Measurements from ENCODE around the gene NPL. TPM values are rescaled to one million over a fixed set of nuclear protein-coding genes. Genes with fewer than 3 reads are reported as not detected.

NPL gene
- total RNA-seq, 1 donor from 2014 or later = 4.8 TPM

- no peak for TF ChIP-seq CTCF (IDR thresholded peaks at IDR 0.05; ENCODE audit: unreplicated experiment)
- DNase-seq (ENCODE audit: low spot score) = no peak
- Mint-ChIP-seq H3K4me3 (ENCODE audit: unreplicated experiment) (peak overlapping the region; percentile 100), H3K9me3 (ENCODE audit: unreplicated experiment) (no peaks in the 10 kb centered on the region), H3K27ac (ENCODE audit: unreplicated experiment) (no peak overlapping the region), H3K27me3 (ENCODE audit: unreplicated experiment) (peaks cover 12% of the 10 kb centered on the region), H3K4me1 (ENCODE audit: unreplicated experiment) (peaks cover 29% of the 10 kb centered on the region), H3K36me3 (ENCODE audit: low read depth, unreplicated experiment) (peaks cover 15% of the 10 kb centered on the region)
Observed at GRCh38 chr1:182841368-182841988, 51.9 kb downstream of the NPL start.

- Mint-ChIP-seq H3K9me3 (ENCODE audit: unreplicated experiment) (no peaks in the 10 kb centered on the region), H3K27me3 (ENCODE audit: unreplicated experiment) (peaks cover 12% of the 10 kb centered on the region), H3K36me3 (ENCODE audit: low read depth, unreplicated experiment) (peaks cover 22% of the 10 kb centered on the region), H3K4me1 (ENCODE audit: unreplicated experiment) (peaks cover 37% of the 10 kb centered on the region), H3K4me3 (ENCODE audit: unreplicated experiment) (peak overlapping the region; percentile 73), H3K27ac (ENCODE audit: unreplicated experiment) (no peak overlapping the region)
- TF ChIP-seq CTCF (IDR thresholded peaks at IDR 0.05; ENCODE audit: unreplicated experiment) = no peak
- DNase-seq (ENCODE audit: low spot score) = no peak
Observed at GRCh38 chr1:182842265-182842664, 52.7 kb downstream of the NPL start.

- TF ChIP-seq CTCF (IDR thresholded peaks at IDR 0.05; ENCODE audit: unreplicated experiment) = no peak
- no peak for DNase-seq (ENCODE audit: low spot score)
- H3K9me3 Mint-ChIP-seq (ENCODE audit: unreplicated experiment) = no peaks in the 10 kb centered on the region
- peak overlapping the region; percentile 47 for H3K4me3 Mint-ChIP-seq (ENCODE audit: unreplicated experiment)
- H3K27me3 Mint-ChIP-seq (ENCODE audit: unreplicated experiment) = peaks cover 6% of the 10 kb centered on the region
- no peak overlapping the region for H3K27ac Mint-ChIP-seq (ENCODE audit: unreplicated experiment)
- peaks cover 39% of the 10 kb centered on the region for H3K4me1 Mint-ChIP-seq (ENCODE audit: unreplicated experiment)
- H3K36me3 Mint-ChIP-seq (ENCODE audit: low read depth, unreplicated experiment) = peaks cover 23% of the 10 kb centered on the region
Observed at GRCh38 chr1:182845379-182845778, 55.8 kb downstream of the NPL start.

- H3K27ac Mint-ChIP-seq (ENCODE audit: unreplicated experiment) = no peak overlapping the region
- no peak for DNase-seq (ENCODE audit: low spot score)
- H3K4me1 Mint-ChIP-seq (ENCODE audit: unreplicated experiment) = peaks cover 35% of the 10 kb centered on the region
- peaks cover 1% of the 10 kb centered on the region for H3K27me3 Mint-ChIP-seq (ENCODE audit: unreplicated experiment)
- H3K4me3 Mint-ChIP-seq (ENCODE audit: unreplicated experiment) = no peak overlapping the region
- no peaks in the 10 kb centered on the region for H3K9me3 Mint-ChIP-seq (ENCODE audit: unreplicated experiment)
- no peak for TF ChIP-seq CTCF (IDR thresholded peaks at IDR 0.05; ENCODE audit: unreplicated experiment)
- peaks cover 26% of the 10 kb centered on the region for H3K36me3 Mint-ChIP-seq (ENCODE audit: low read depth, unreplicated experiment)
Observed at GRCh38 chr1:182845894-182846293, 56.3 kb downstream of the NPL start.

- TF ChIP-seq CTCF (IDR thresholded peaks at IDR 0.05; ENCODE audit: unreplicated experiment) = no peak
- Mint-ChIP-seq H3K27me3 (ENCODE audit: unreplicated experiment) (no peaks in the 10 kb centered on the region), H3K4me1 (ENCODE audit: unreplicated experiment) (peaks cover 27% of the 10 kb centered on the region), H3K9me3 (ENCODE audit: unreplicated experiment) (no peaks in the 10 kb centered on the region), H3K4me3 (ENCODE audit: unreplicated experiment) (no peak overlapping the region), H3K36me3 (ENCODE audit: low read depth, unreplicated experiment) (peaks cover 27% of the 10 kb centered on the region), H3K27ac (ENCODE audit: unreplicated experiment) (peak overlapping the region; percentile 53)
- no peak for DNase-seq (ENCODE audit: low spot score)
Observed at GRCh38 chr1:182847105-182847504, 57.5 kb downstream of the NPL start.

Data from endothelial cell (in vitro differentiated cells).